ENCODE data around the gene GCSAML. TPM values are rescaled to one million over a fixed set of nuclear protein-coding genes. Genes with fewer than 3 reads are reported as not detected.

The GCSAML gene
- total RNA-seq, 4 donors from 2014 or later = 0.13 to 1.3 (median 0.53) TPM

DNA sequence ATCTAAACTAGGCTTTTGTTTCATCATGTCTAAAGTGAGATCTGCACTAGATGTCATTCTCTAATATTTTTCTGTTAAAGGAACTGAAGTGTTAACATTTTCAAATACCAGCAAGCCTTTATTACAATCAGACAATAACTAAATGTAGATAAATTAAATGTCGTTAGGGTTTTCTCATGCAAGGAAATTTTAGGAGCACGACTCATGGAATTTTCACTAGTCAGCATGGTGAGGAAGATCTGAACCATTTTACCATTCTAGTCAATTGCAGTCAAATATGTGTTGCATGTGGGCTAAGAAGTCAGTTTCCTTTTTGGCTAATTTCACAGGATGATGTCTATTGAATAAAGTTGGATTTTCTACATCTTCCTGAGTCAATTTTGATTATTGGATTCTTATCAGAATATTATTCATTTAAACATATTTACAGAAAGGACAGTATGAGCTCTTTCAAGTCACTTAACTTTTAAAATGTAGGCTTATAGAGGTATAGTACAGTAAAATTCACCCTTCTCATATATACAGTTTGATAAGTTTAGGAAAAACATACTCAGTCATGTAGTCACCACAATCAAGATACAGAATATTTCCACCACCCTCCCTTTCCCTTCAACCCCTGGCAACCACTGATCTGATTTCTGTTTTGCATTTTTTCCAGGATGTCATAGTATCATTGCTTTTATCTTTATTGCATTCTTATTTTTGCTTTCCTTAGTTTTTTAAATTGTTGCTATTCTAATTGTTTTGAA lies 9.2 kb downstream of the GCSAML start:
- intact Hi-C loops (cut with DNase I) = no loop called here
- H3K4me3 ChIP-seq = no peak overlapping the region
- H3K27me3 ChIP-seq = no peaks in the 10 kb centered on the region
- DNase-seq (ENCODE audit: extremely low spot score) = no peak
- no peak overlapping the region for H3K27ac ChIP-seq (replicated peaks in 1 of 4)
- no peaks in the 10 kb centered on the region for H3K36me3 ChIP-seq
- WGBS = 87% methylated on average over 2 of the region's 2 CpGs
- no peaks in the 10 kb centered on the region for H3K4me1 ChIP-seq
- no peak for TF ChIP-seq EP300 (IDR thresholded peaks at IDR 0.05)
- TF ChIP-seq, protein P1, sequence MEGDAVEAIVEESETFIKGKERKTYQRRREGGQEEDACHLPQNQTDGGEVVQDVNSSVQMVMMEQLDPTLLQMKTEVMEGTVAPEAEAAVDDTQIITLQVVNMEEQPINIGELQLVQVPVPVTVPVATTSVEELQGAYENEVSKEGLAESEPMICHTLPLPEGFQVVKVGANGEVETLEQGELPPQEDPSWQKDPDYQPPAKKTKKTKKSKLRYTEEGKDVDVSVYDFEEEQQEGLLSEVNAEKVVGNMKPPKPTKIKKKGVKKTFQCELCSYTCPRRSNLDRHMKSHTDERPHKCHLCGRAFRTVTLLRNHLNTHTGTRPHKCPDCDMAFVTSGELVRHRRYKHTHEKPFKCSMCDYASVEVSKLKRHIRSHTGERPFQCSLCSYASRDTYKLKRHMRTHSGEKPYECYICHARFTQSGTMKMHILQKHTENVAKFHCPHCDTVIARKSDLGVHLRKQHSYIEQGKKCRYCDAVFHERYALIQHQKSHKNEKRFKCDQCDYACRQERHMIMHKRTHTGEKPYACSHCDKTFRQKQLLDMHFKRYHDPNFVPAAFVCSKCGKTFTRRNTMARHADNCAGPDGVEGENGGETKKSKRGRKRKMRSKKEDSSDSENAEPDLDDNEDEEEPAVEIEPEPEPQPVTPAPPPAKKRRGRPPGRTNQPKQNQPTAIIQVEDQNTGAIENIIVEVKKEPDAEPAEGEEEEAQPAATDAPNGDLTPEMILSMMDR (IDR thresholded peaks at IDR 0.05) = no peak
- no peak for TF ChIP-seq POLR2A (IDR thresholded peaks at IDR 0.05; ENCODE audit: low read depth)
- no peak for TF ChIP-seq POLR2AphosphoS5 (IDR thresholded peaks at IDR 0.05)
- no peaks in the 10 kb centered on the region for H3K9me3 ChIP-seq

DNA sequence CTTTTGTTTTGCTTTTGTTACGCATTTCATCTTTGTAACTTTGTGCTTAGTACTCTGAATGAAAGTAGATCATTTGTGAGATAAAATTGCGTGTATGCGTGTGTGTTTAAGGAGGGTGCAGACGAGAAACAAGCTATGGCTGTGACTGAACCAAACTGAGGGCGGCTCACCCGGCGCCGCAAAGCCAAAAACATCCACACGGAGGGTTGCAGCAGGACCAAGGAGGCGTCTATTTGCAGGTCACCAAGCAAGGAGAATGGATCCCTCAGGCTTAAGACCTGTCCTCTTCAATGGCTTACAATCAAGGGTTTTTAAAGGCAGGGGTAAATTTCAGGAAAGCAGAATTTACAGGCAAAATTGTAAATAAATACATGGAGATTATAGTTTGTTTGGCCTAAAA lies 12.8 kb downstream of the GCSAML start:
- Histone ChIP-seq H3K4me3 (no peak overlapping the region), H3K27ac (replicated peaks in 1 of 4) (no peak overlapping the region), H3K36me3 (no peaks in the 10 kb centered on the region), H3K9me3 (no peaks in the 10 kb centered on the region), H3K27me3 (no peaks in the 10 kb centered on the region), H3K4me1 (no peaks in the 10 kb centered on the region)
- TF ChIP-seq EP300 (IDR thresholded peaks at IDR 0.05) = no peak
- 71% methylated on average over 10 of the region's 10 CpGs for WGBS
- no peak for DNase-seq (ENCODE audit: extremely low spot score)
- intact Hi-C loops (cut with DNase I) = no loop called here

DNA sequence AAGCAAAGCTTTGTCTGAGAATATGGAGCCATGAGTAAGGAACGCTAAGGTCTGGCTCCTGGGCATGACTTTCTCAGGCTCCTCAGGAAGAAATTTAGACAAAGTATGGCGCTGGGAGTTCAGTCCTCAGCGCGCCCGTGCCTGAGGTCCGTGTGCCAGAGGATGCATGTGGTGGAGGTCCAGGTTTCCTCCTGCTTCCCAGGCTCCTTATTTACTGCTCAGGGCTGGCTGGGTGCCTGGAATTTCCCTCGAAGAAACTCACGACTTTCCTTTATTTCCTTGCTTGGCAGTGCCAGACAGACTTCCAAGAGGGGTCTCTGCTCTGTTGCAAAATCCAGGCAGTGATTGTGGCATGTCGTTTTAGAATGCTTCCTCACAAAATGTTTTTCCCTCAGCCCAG lies 13.3 kb downstream of the GCSAML start:
- Histone ChIP-seq H3K27me3 (no peaks in the 10 kb centered on the region), H3K4me1 (no peaks in the 10 kb centered on the region), H3K36me3 (no peaks in the 10 kb centered on the region), H3K4me3 (no peak overlapping the region), H3K9me3 (no peaks in the 10 kb centered on the region), H3K27ac (replicated peaks in 1 of 4) (no peak overlapping the region)
- DNase-seq (ENCODE audit: extremely low spot score) = no peak
- TF ChIP-seq, protein P1 (IDR thresholded peaks at IDR 0.05) = no peak
- TF ChIP-seq EP300 (IDR thresholded peaks at IDR 0.05) (no peak), POLR2AphosphoS5 (IDR thresholded peaks at IDR 0.05) (no peak), POLR2A (IDR thresholded peaks at IDR 0.05; ENCODE audit: low read depth) (no peak)
- intact Hi-C loops (cut with DNase I) = no loop called here
- 56% methylated on average over 9 of the region's 9 CpGs for WGBS

DNA sequence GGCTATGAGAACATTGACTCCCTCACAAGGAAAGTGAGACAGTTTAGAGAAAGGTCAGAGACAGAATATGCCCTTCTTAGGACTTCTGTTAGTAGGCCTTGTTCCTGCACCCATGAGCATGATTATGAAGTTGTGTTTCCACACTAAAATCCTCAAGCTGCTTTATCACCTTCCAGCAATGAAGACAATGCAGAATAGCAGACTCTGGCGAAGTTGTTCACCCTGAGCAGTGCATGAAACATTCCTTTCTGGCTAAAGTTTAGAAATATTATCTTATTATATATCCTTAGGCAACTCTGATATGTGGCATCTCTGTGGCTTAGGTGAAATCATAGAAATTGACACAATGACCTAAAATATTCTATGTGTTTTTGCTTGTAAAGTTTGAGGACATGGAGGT lies 25.3 kb downstream of the GCSAML start:
- Histone ChIP-seq H3K27me3 (peaks cover 0 to 5% (median 0%) of the 10 kb centered on the region in 4 donors), H3K36me3 (no peaks in the 10 kb centered on the region), H3K27ac (replicated peaks in 1 of 4) (no peak overlapping the region), H3K9me3 (no peaks in the 10 kb centered on the region), H3K4me1 (no peaks in the 10 kb centered on the region), H3K4me3 (no peak overlapping the region)
- 62% methylated on average over 1 of the region's 1 CpG for WGBS
- intact Hi-C loops (cut with DNase I) = no loop called here
- no peak for TF ChIP-seq POLR2AphosphoS5 (IDR thresholded peaks at IDR 0.05)
- no peak for TF ChIP-seq POLR2A (IDR thresholded peaks at IDR 0.05; ENCODE audit: low read depth)
- TF ChIP-seq, protein P1 (IDR thresholded peaks at IDR 0.05) = no peak
- no peak for TF ChIP-seq EP300 (IDR thresholded peaks at IDR 0.05)
- no peak for DNase-seq (ENCODE audit: extremely low spot score)

DNA sequence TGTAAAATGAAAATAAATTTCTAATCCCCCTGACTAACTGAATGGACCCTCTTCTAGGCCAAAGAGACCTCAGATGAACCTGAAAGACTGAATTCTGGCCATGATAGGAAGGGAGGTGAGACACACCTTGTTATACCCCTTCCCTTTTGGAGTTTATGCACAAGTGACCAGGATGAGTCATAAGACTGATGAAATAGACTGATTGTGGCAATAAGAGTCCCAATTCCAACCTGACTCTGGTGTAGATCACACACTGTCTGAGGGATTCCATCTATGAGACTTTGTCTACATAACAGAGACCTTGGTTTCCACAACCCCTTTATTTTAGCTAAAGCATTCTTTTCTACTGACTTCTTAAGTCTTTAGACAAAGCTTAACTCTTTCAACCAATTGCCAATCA lies 25.7 kb downstream of the GCSAML start:
- H3K36me3 ChIP-seq = no peaks in the 10 kb centered on the region
- H3K4me1 ChIP-seq = no peaks in the 10 kb centered on the region
- no peak for DNase-seq (ENCODE audit: extremely low spot score)
- no peaks in the 10 kb centered on the region for H3K9me3 ChIP-seq
- no peak overlapping the region for H3K27ac ChIP-seq (replicated peaks in 1 of 4)
- no peak overlapping the region for H3K4me3 ChIP-seq
- intact Hi-C loops (cut with DNase I) = no loop called here
- TF ChIP-seq EP300 (IDR thresholded peaks at IDR 0.05) = no peak
- no peak for TF ChIP-seq POLR2A (IDR thresholded peaks at IDR 0.05; ENCODE audit: low read depth)
- TF ChIP-seq, protein P1 (IDR thresholded peaks at IDR 0.05) = no peak
- TF ChIP-seq POLR2AphosphoS5 (IDR thresholded peaks at IDR 0.05) = no peak
- H3K27me3 ChIP-seq = peaks cover 0 to 5% (median 0%) of the 10 kb centered on the region in 4 donors

Measured in esophagus muscularis mucosa (tissue), 4 donors.